ENCODE measurements around the gene SIRT5.

The SIRT5 gene

DNA sequence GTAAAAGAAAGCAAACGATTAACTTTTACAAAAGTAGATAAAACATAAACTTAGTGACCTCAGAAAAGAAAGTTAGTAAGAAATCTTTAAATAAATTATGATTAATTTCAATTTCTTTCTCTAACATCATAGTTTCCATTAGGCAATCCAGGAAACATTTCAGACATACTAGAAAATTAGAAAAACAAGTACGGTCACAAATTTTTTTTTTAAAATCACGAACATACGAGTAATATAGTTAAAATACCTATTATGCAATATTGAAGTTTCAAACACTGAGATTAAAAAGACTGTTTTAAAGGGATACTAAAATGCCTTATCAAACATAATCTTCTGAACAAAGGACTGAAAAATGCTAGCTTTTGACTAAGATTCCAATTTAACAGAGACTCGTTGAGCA lies 66.9 kb downstream of the SIRT5 start:
- DNase-seq, result no peak

DNA sequence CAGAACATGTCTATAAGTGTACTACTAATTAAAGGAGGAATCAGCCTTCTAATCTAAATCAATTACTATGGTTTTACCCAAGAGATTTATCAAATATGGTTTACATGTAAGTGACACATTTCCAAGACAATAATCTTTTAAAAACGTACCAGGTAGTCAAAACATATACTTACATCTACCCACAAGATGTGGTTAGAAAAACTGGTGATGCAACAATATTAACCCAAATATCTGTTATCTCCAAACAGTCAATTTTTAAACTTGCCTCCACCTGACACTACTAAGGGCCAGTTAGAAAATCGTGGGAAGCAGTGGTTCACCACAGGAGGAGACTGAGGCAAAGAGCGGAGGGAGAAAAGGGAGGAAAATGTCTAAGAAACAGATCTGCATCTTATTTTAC lies 68.7 kb downstream of the SIRT5 start:
- no peak for DNase-seq

DNA sequence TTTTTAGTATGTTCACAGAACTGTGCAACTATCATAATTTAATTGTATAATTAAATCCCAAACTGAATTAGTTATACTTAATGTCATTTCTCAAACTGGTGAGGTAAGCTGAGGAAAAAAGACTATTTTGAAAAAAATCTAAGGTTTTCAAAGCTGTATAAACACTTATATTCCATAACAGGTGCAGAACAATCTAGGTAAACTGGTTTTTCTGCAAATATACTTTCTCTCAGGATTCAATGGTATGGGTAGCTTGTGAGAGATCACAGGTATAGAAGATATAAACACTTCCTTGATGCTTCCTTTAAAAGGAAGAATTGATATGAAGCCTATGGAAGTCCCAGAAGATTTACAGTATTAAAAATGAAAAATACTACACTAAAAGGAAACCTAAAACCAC lies 74.4 kb downstream of the SIRT5 start:
- DNase-seq, result no peak

DNA sequence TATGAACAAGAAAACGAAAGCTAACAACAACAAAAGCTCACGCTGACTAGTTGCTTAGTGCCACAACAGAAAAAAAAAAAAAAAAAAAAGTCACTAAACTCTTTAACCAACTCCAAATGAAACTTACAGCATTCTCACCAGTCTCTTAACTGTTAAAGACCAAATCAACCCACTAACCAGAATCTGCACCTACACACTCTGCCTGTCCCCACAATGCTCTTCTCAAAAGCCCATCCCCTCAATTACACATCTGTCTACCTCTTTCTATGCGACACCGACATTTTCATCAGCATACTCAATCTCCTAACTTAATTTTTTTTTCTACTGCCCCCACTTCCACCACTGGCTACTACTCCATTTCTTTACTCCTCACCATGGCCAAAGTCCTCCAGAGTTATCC lies 75.0 kb downstream of the SIRT5 start:
- no peak for DNase-seq

DNA sequence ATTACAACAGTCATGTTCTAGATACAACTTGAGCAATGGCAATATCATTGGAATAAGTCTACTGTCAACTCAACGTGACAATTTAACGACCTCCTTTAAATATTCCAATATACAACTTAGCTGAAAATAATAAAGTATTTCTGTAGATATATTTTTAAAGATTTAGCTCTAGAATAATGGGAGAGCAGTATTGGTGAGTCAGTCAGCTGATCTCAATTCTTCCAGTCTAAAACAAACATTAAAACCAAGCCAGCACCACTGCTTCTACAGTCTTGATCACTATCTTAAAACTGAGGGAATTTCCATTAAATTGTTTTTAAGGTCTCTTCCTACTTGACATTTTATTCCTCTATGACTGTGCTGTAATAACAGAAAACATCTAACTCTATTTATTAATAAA lies 78.9 kb downstream of the SIRT5 start:
- no peak for DNase-seq

DNA sequence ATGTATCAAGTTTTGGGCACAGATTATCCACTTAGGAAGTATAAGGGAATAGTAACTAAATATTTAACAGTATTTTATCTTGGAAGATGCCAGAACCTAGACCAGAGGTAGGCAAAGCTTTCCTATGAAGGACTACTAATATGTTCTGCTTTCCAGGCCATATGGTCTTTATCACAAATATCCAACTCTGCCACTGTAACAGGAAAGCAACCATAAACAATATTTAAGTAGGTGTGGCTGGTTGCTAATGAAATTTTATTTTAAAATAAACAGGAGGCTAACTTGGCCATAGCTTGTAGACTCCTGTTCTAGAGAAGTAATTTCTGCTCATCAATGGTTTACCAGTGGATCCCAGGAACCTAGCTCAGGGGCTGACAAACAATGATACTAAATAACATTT lies 80.1 kb downstream of the SIRT5 start:
- no peak for DNase-seq

DNA sequence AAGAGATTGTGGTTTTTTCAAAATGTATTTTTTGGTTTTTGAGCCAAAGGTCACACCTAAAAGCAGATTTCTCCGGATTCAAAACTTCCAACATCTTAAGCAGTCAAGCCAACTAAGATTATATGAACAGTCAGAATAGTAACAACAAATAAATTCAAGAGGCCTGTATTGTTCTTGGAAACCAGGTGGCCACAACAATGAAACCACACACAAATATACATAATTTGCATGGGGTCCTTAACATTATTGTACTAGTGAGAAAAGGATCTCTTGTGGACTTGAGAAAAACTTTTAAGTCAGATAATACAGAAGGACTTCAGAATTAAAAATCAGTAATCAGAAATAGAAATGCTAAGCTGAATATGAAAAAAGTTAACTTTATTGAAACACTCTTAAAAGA lies 81.3 kb downstream of the SIRT5 start:
- no peak for DNase-seq

DNA sequence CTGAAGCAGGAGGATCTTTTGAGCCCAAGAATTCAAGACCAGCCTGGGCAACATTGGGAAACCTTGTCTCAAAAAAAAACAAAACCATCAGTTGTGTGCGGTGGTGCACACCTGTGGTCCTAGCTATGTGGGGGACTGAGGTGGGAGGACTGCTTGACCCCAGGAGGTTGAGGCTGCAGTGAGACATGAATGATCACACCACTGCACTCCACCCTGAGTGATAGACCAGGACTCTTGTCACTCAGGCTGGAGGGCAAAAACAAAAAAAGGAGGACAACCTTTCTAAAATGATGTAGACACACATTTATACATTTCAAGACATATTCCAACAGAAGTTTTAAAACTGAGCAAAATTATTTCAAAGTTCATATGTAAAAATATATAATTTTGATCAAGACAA lies 85.9 kb downstream of the SIRT5 start:
- no peak for DNase-seq

DNA sequence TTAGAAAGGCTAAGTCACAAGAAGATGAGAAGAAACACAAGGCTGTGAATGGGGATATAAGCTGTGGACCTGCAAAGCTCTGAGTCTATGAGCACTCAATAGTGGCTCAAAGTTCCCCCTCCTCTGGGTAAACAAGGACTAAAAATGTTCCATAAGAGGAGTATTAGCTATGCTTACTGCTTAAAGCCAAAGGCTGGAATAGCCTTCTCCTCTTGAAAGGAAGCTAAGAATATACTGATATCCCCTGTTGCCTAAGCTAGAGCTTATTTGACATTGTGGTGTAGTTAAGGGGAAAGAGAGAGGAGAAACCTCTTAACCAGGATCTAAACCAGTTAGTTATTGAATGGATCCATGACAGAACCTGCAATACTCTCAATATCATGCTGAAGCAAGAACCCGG lies 86.5 kb downstream of the SIRT5 start:
- no peak for DNase-seq

DNA sequence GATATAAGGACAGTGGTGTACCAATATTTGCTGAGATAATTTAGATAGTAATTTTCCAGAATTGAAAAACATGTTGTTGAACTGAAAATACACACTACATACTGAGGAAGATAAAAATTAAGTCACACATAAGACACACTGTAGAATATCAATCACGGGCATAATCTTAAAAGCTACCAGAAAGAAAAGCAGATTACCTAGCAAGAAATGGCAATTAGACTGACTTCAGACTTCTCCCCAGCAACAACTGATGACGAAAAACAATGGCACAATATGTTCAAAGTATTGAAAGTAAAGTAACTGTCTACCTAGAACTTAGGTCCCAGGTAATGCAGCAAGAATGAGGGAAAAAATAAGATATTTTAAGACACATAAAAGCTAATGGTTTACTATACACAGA lies 87.2 kb downstream of the SIRT5 start:
- DNase-seq, result no peak

DNA sequence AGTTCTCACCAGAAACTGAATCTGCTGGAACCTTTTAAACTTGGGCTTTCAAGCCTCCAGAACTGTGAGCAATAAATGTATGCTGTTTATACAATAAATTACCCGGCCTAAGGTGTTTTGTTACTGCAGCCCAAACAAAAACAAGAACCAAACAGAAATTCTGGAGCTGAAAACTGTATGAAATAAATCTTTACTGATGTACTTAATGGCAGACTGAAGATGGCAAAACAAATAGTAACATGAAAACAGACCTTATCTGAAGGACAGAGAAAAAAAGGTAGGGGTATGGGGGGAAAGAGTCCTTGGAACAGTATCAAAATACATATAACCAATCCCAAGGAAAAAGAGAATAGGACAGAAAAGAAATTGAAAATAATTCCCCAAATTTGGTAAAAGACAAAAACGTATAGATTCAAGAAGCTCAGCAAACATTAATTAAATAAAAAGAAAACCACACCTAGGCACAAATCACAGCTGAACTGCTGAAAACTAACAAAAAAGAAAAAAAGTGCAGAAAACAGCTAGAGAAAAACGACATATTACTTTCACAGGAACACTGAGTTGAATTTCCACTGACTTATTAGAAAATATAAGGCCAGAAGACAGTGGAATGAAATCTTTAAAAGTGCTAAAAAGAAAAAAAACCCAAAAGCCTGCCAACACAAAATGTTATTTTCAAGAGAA lies 88.4 kb downstream of the SIRT5 start:
- no peak for DNase-seq

DNA sequence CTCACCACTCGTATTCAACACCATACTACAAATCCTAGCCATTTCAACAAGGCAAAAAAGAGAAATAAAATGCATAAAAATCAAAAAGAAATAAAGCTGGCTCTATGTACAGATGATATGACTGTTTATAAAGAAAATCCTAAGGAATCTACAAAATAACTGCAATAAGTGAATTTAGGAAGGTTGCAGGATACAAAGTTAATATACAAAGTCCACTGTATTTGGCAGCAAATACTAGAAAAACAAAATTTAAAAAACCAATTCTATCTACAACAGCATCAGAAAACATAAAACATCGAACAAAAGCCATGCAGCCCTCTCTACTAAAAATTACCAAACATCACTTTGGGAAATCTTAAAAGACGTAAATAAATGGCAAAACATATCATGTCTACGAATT lies 89.6 kb downstream of the SIRT5 start:
- no peak for DNase-seq
